A549 treated with GW870086 at 1 μM for 4 hours (cell line): ENCODE results near the gene AIP. TPM values are rescaled to one million over a fixed set of nuclear protein-coding genes. Genes with fewer than 3 reads are reported as not detected.

Experiments
- total RNA-seq: library from RNA; stranded (reverse); fragments of 200-300 nt; extraction: Qiagen RNA extraction; gene quantifications from 5 replicates; pipeline ENCODE4 v1.2.3, GENCODE V29; 2022; ENCODE audit warnings: low read depth

The AIP gene
- 39.1 to 45.8 TPM (median 45.1 TPM) in 5 replicates for total RNA-seq

GRCh38 chr11:67482827-67483798 is at the start of gene AIP:
Gene AIP (plus strand): TSS chr11:67483026. CDS start chr11:67483159, 133 bp downstream.

DNA sequence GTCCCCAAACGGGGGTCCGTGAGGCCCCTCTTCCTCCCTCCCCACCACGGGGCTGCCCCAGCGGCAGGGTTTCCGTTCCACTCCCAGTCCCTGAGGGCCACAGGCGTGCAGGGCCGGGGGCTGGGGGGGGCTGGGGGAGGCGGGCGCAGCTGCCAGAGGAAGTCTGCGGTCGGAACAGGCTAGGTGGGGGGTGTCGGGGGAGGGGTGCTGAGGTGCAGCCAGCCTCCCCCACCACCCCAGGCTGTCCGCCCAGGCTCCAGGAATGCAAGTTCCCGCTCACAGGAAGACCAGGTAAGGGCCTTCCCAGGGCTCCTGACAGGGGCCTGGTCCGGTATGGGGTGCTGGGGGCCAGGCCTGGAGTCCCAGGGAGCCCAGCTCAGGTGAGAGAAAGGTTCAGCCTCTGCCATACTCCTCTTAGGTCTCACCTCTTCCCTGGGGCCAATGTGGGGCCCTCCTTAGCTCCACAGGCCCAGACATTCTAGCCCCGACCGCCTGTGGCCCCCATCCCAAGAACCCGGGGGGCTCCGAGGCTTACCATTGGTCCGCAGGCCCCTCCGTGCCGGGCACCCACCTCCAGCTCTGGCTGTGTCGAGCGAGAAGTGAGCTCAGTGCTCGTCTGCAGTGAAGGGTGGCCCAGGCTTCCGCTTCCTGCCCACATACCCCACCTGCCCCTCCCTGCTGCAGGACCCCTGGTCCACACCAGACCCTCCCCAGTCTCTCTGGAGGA is 45.6 kb upstream of the AIP start, which contains the start of gene PTPRCAP:
TSS of gene PTPRCAP (minus strand) at position 601 of the 727 bp plus-strand sequence. CDS start at position 538, 63 bp downstream.

GRCh38 chr11:67452141-67452952 is 30.5 kb upstream of the AIP start, which contains the start of gene GPR152:
Gene GPR152 (minus strand): TSS chr11:67452729. CDS start chr11:67452724, 5 bp downstream.

DNA sequence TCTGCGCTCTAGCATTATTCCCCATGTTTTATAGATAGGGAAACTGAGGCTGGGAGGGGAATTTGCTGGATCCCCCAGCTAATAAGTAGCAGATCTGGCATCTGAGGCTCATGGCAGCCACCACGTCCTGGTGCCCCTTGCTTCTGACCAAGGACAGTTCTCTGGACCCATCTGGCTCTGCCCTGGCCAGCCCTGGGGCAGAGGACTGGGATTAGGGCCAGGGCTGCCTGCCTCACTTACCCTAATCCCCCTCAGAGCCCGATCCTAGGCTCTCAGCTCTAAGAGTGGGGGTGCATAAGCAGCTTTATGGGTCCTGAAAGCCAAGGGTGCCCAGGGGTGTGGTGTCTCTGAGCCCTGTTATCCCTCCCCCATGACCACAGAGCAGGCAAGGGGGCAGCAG is 27.8 kb upstream of the AIP start, which contains the start of gene CABP4:
TSS of gene CABP4 (plus strand) at position 301 of the 400 bp plus-strand sequence. CDS start at position 371, 70 bp downstream.

GRCh38 chr11:67468759-67469507 is 13.9 kb upstream of the AIP start, which contains the start of gene TMEM134:
Gene TMEM134 (minus strand): TSS chr11:67469251. CDS start chr11:67469192, 59 bp downstream.

GRCh38 chr11:67504950-67505581 is 22.2 kb downstream of the AIP start, which contains the start of gene PITPNM1:
Gene PITPNM1 (minus strand): TSS chr11:67505363. CDS start chr11:67504180, 1,183 bp downstream.

GRCh38 chr11:67507864-67508485 is 25.1 kb downstream of the AIP start, which contains the start of gene CDK2AP2:
Gene CDK2AP2 (minus strand): TSS chr11:67508162. CDS start chr11:67508082, 80 bp downstream.

DNA sequence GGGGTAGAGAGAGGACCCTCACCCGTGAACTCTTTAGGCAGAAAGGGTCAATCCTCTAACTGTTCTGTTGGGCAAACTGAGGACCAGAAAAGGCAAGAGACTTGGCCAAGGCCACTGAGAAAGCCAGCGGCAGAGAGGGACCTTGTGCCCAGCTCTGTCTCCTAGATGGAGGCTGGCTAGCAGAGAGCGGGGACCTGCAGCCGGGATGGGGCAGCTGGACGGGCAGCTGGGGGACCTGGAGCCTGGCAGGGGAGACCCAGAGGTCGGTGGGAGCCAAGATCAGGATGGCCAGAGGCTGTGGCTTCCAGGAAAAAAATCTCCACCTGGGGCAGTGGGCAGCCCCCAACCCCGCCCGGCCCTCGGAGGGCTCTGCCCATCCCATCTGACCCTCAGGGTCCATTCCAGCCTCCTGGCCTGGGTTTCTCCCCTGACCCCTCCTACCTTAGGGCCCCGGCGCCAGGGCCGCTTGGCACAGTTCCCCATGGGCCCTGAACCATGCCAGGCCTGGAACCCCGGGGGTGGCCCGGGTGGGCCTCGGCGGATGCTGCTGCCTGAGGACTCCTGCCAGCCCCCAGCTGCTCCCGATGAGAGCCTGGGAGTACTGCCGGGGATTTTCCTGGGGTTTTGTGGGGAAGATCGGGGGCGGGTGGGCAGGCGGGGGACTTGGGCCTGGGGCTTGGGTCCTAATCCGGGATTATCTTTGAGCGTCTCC is 40.2 kb downstream of the AIP start, which contains the start of gene CABP2:
TSS of gene CABP2 (minus strand) at position 603 of the 712 bp plus-strand sequence. CDS start at position 483, 120 bp downstream.

Other genes with a start within 250 kb of the AIP start
- gene GRK2, start 216.6 kb upstream of the AIP start, total RNA-seq = 25.8 to 39.1 TPM (median 36.4 TPM) in 5 replicates
- gene ANKRD13D, start 193.7 kb upstream of the AIP start, total RNA-seq = 18.7 to 29.1 TPM (median 26.9 TPM) in 5 replicates
- 16.6 to 32.1 TPM (median 27.6 TPM) in 5 replicates for gene SSH3, start 179.5 kb upstream of the AIP start, total RNA-seq
- 192 to 253 TPM (median 224 TPM) in 5 replicates for gene POLD4, start 129.5 kb upstream of the AIP start, total RNA-seq
- gene CLCF1, start 109.4 kb upstream of the AIP start, total RNA-seq = 49.7 to 54.8 TPM (median 52.5 TPM) in 5 replicates
- gene RAD9A, start 91.0 kb upstream of the AIP start, total RNA-seq = 23.3 to 34.3 TPM (median 31.1 TPM) in 5 replicates
- 267 to 305 TPM (median 288 TPM) in 5 replicates for gene PPP1CA, start 81.2 kb upstream of the AIP start, total RNA-seq
- 0.09 to 0.16 TPM in 2 of 5 replicates, not detected in the others for gene TBC1D10C, start 78.9 kb upstream of the AIP start, total RNA-seq
- gene CARNS1, start 67.3 kb upstream of the AIP start, total RNA-seq = 0.14 to 0.19 TPM (median 0.14 TPM) in 5 replicates
- 41.3 to 50.1 TPM (median 47.5 TPM) in 5 replicates for gene RPS6KB2, start 54.5 kb upstream of the AIP start, total RNA-seq
- gene PTPRCAP, start 45.3 kb upstream of the AIP start, total RNA-seq = 0.15 to 0.36 TPM (median 0.23 TPM) in 5 replicates
- gene CORO1B, start 39.5 kb upstream of the AIP start, total RNA-seq = 49.1 to 60.0 TPM (median 56.1 TPM) in 5 replicates
- 0.08 TPM in 1 of 5 replicates, not detected in the others for gene GPR152, start 30.3 kb upstream of the AIP start, total RNA-seq
- gene CABP4, start 27.7 kb upstream of the AIP start, total RNA-seq = not detected in 5 replicates
- gene TMEM134, start 13.8 kb upstream of the AIP start, total RNA-seq = 50.2 to 66.2 TPM (median 60.8 TPM) in 5 replicates
- gene PITPNM1, start 22.3 kb downstream of the AIP start, total RNA-seq = 32.3 to 48.6 TPM (median 44.4 TPM) in 5 replicates
- gene CDK2AP2, start 25.1 kb downstream of the AIP start, total RNA-seq = 61.9 to 88.0 TPM (median 79.3 TPM) in 5 replicates
- not detected in 5 replicates for gene CABP2, start 40.4 kb downstream of the AIP start, total RNA-seq
- gene GSTP1, start 100.8 kb downstream of the AIP start, total RNA-seq = 1,438 to 1,735 TPM (median 1,655 TPM) in 5 replicates
- gene NDUFV1, start 123.9 kb downstream of the AIP start, total RNA-seq = 137 to 152 TPM (median 143 TPM) in 5 replicates
- 7.0 to 17.2 TPM (median 12.8 TPM) in 5 replicates for gene NUDT8, start 146.9 kb downstream of the AIP start, total RNA-seq
- gene TBX10, start 156.7 kb downstream of the AIP start, total RNA-seq = not detected in 5 replicates
- 0.77 to 1.8 TPM (median 1.4 TPM) in 5 replicates for gene ACY3, start 167.7 kb downstream of the AIP start, total RNA-seq
- gene ALDH3B2, start 191.6 kb downstream of the AIP start, total RNA-seq = not detected in 5 replicates